H9 (cell line): ENCODE results near the gene LRRC3C. TPM values are rescaled to one million over a fixed set of nuclear protein-coding genes. Genes with fewer than 3 reads are reported as not detected.

Experiments used
- DNase-seq: peaks from one replicate; pipeline ENCODE4 v3.0.0-alpha.2; 2017
- H2AFZ ChIP-seq: one replicate; pipeline ENCODE4 v1.6.1; 2013; ENCODE audit warnings: mild to moderate bottlenecking, low read length, control low read depth, moderate library complexity
- H2AK5ac ChIP-seq: 2 replicates; pipeline ENCODE4 v1.6.1; 2013; ENCODE audit warnings: low read length, control low read depth, mixed read lengths; ENCODE audit not compliant: insufficient read length
- H2BK120ac ChIP-seq: one replicate; pipeline ENCODE4 v1.6.1; 2013; ENCODE audit warnings: low read depth, mild to moderate bottlenecking, low read length, control low read depth, inconsistent platforms; ENCODE audit not compliant: poor library complexity, severe bottlenecking
- H2BK12ac ChIP-seq: 2 replicates; pipeline ENCODE4 v1.6.1; 2013; ENCODE audit warnings: low read length, control low read depth, mixed read lengths, low read depth; ENCODE audit not compliant: insufficient read length
- H2BK15ac ChIP-seq: 2 replicates; pipeline ENCODE4 v1.6.1; 2013; ENCODE audit warnings: low read depth, low read length, control low read depth
- H2BK20ac ChIP-seq: one replicate; pipeline ENCODE4 v1.6.1; 2013; ENCODE audit warnings: low read depth, mild to moderate bottlenecking, low read length, control low read depth, inconsistent platforms; ENCODE audit not compliant: poor library complexity, severe bottlenecking
- H2BK5ac ChIP-seq: 2 replicates; pipeline ENCODE4 v1.6.1; 2013; ENCODE audit warnings: low read length, control low read depth, mixed read lengths; ENCODE audit not compliant: insufficient read length
- H3K14ac ChIP-seq: 2 replicates; pipeline ENCODE4 v1.6.1; 2013; ENCODE audit warnings: low read length, control low read depth; ENCODE audit not compliant: insufficient read depth
- H3K18ac ChIP-seq: 2 replicates; pipeline ENCODE4 v1.6.1; 2013; ENCODE audit warnings: low read depth, mild to moderate bottlenecking, mixed read lengths, low read length, control low read depth; ENCODE audit not compliant: insufficient read length
- H3K23ac ChIP-seq: 2 replicates; pipeline ENCODE4 v1.6.1; 2013; ENCODE audit warnings: low read length, control low read depth, mixed read lengths, low read depth; ENCODE audit not compliant: insufficient read length
- H3K23me2 ChIP-seq: 2 replicates; pipeline ENCODE4 v1.6.1; 2013; ENCODE audit warnings: low read depth, mild to moderate bottlenecking, mixed read lengths, low read length, control low read depth; ENCODE audit not compliant: insufficient read length, poor library complexity, severe bottlenecking
- H3K27ac ChIP-seq: 2 replicates; pipeline ENCODE4 v1.5.1; 2013; ENCODE audit warnings: low read length, control low read depth, mixed read lengths, low read depth; ENCODE audit not compliant: insufficient read length
- H3K27me3 ChIP-seq: 2 replicates; pipeline ENCODE4 v1.6.1; 2013; ENCODE audit warnings: low read length, control low read depth, inconsistent platforms; ENCODE audit not compliant: insufficient read depth
- H3K4ac ChIP-seq: 2 replicates; pipeline ENCODE4 v1.6.1; 2013; ENCODE audit warnings: low read depth, mild to moderate bottlenecking, control low read depth, inconsistent platforms, low read length, moderate library complexity
- H3K4me1 ChIP-seq: 2 replicates; pipeline ENCODE4 v1.6.1; 2013; ENCODE audit warnings: low read length, control low read depth, inconsistent platforms; ENCODE audit not compliant: insufficient read depth
- H3K4me2 ChIP-seq: 2 replicates; pipeline ENCODE4 v1.6.1; 2013; ENCODE audit warnings: low read length, control low read depth, mixed read lengths; ENCODE audit not compliant: insufficient read length, insufficient read depth
- H3K56ac ChIP-seq: 2 replicates; pipeline ENCODE4 v1.6.1; 2013; ENCODE audit warnings: low read depth, mild to moderate bottlenecking, mixed read lengths, low read length, control low read depth; ENCODE audit not compliant: insufficient read length
- H3K79me1 ChIP-seq: 2 replicates; pipeline ENCODE4 v1.6.1; 2013; ENCODE audit warnings: low read depth, mild to moderate bottlenecking, moderate library complexity, low read length, control low read depth, inconsistent platforms; ENCODE audit not compliant: insufficient read depth, poor library complexity, severe bottlenecking
- H3K79me2 ChIP-seq: 2 replicates; pipeline ENCODE4 v1.6.1; 2013; ENCODE audit warnings: low read length, control low read depth, inconsistent platforms; ENCODE audit not compliant: insufficient read depth
- H3K9ac ChIP-seq: 2 replicates; pipeline ENCODE4 v1.6.1; 2013; ENCODE audit warnings: low read length, control low read depth, mixed read lengths; ENCODE audit not compliant: insufficient read length; ENCODE audit errors: extremely low read depth
- H3K9me3 ChIP-seq: one replicate; pipeline ENCODE4 v1.6.1; 2013; ENCODE audit warnings: low read depth, low read length, inconsistent platforms; ENCODE audit not compliant: control insufficient read depth
- H3T11ph ChIP-seq: one replicate; pipeline ENCODE4 v1.6.1; 2013; ENCODE audit warnings: mild to moderate bottlenecking, low read length, control low read depth, inconsistent platforms
- H4K20me1 ChIP-seq: one replicate; pipeline ENCODE4 v1.6.1; 2013; ENCODE audit not compliant: control insufficient read depth, insufficient read length, insufficient read depth
- H4K5ac ChIP-seq: 2 replicates; pipeline ENCODE4 v1.6.1; 2013; ENCODE audit warnings: low read depth, mild to moderate bottlenecking, mixed read lengths, low read length, control low read depth; ENCODE audit not compliant: insufficient read length
- H4K8ac ChIP-seq: replicated peaks from 2 replicates; pipeline ENCODE4 v1.6.1; 2013; ENCODE audit warnings: low read length, control low read depth, mixed read lengths, low read depth; ENCODE audit not compliant: insufficient read length
- H4K91ac ChIP-seq: 2 replicates; pipeline ENCODE4 v1.6.1; 2013; ENCODE audit warnings: low read depth, mild to moderate bottlenecking, moderate library complexity, mixed read lengths, low read length, control low read depth; ENCODE audit not compliant: insufficient read length
- H3K27ac Mint-ChIP-seq, 3 experiments: 2 replicates in 2 of 3; 3 replicates in 1 of 3; pipeline ENCODE4 v1.8.0; 2020 to 2021; ENCODE audit warnings: mixed read lengths in 3 of 3, mild to moderate bottlenecking in 1 of 3, moderate library complexity in 1 of 3
- H3K27me3 Mint-ChIP-seq: 2 replicates; pipeline ENCODE4 v1.8.0; 2021; ENCODE audit warnings: low read depth, mild to moderate bottlenecking, moderate library complexity, mixed read lengths
- H3K36me3 Mint-ChIP-seq, 3 experiments: 2 replicates in 2 of 3; 3 replicates in 1 of 3; pipeline ENCODE4 v1.8.0; 2020 to 2021; ENCODE audit warnings: low read depth in 3 of 3, mixed read lengths in 3 of 3; ENCODE audit not compliant: insufficient read depth in 1 of 3
- H3K4me1 Mint-ChIP-seq, 2 experiments: 2 replicates each; pipeline ENCODE4 v1.8.0; 2020; ENCODE audit warnings: mixed read lengths in 2 of 2
- H3K4me3 Mint-ChIP-seq, 2 experiments: 2 replicates in 1 of 2; 3 replicates in 1 of 2; pipeline ENCODE4 v1.8.0; 2020 to 2021; ENCODE audit warnings: mild to moderate bottlenecking in 2 of 2, mixed read lengths in 2 of 2, moderate library complexity in 1 of 2
- H3K9me3 Mint-ChIP-seq, 2 experiments: 2 replicates in 1 of 2; 3 replicates in 1 of 2; pipeline ENCODE4 v1.8.0; 2020; ENCODE audit warnings: mild to moderate bottlenecking in 2 of 2, mixed read lengths in 2 of 2, moderate library complexity in 1 of 2
- CTCF ChIP-seq: fragments of 200-600 bp; sonication (generic); conservative IDR thresholded peaks from 3 replicates; pipeline ENCODE4 v1.8.0; 2021; ENCODE audit warnings: antibody characterized with exemption, mild to moderate bottlenecking
- WGBS: extraction: QIAGEN DNeasy Blood & Tissue Kit; methylation state at CpG from one replicate; pipeline ENCODE4 v1.1.7; 2013; ENCODE audit warnings: missing lambda C conversion rate, low lambda C conversion rate, mixed read lengths; ENCODE audit not compliant: insufficient read length; ENCODE audit errors: extremely low coverage; 5-methylcytosine and 5-hydroxymethylcytosine counted together
- total RNA-seq: library from RNA; stranded (reverse); gene quantifications from 2 replicates; pipeline ENCODE4 v1.2.1, GENCODE V29; 2021

The LRRC3C gene
- total RNA-seq, 1 experiment from 2014 or later, result not detected

- no peak overlapping the region for H2BK15ac ChIP-seq
- H3K27me3 ChIP-seq, result no peaks in the 10 kb centered on the region
- Mint-ChIP-seq H3K4me3 (peak overlapping the region; percentile 38 to 44; a peak in 2 of 5 replicates), H3K9me3 (no peaks in the 10 kb centered on the region; a peak in 1 of 5 replicates), H3K27ac (peak overlapping the region; percentile 73 to 95 (median 92); a peak in 4 of 7 replicates), H3K4me1 (peaks cover 34 to 38% of the 10 kb centered on the region in 2 experiments), H3K27me3 (no peaks in the 10 kb centered on the region; the same call in 1 of the 2 replicates), H3K36me3 (peaks cover 19 to 38% (median 36%) of the 10 kb centered on the region in 3 experiments)
- H4K91ac ChIP-seq, result no peak overlapping the region
- H2BK120ac ChIP-seq, result no peak overlapping the region
- peaks cover 13% of the 10 kb centered on the region for H3K79me1 ChIP-seq
- peaks cover 13% of the 10 kb centered on the region; the same call in 1 of the 2 replicates for H3K79me2 ChIP-seq
- WGBS, result no CpG with 5 or more reads among the region's 17 CpGs
- no peak overlapping the region for H2AK5ac ChIP-seq
- no peak overlapping the region for H3K23ac ChIP-seq
- H3T11ph ChIP-seq, result no peak overlapping the region
- H2BK20ac ChIP-seq, result no peak overlapping the region
- no peak overlapping the region for H3K56ac ChIP-seq
- no peak overlapping the region; the same call in 1 of the 2 replicates for H3K14ac ChIP-seq
- no peak overlapping the region for H4K8ac ChIP-seq
- H3K18ac ChIP-seq, result no peak overlapping the region
- H3K27ac ChIP-seq, result no peak overlapping the region
- H2AFZ ChIP-seq, result no peak overlapping the region
- DNase-seq, result peak; percentile 82
- H3K4ac ChIP-seq, result no peak overlapping the region
- no peak overlapping the region for H3K9ac ChIP-seq
- no peak overlapping the region for H4K5ac ChIP-seq
- peaks cover 15% of the 10 kb centered on the region for H3K23me2 ChIP-seq
- H3K9me3 ChIP-seq, result no peaks in the 10 kb centered on the region
- peak; percentile 51; the same call in 2 of the 3 replicates for TF ChIP-seq CTCF
- no peak overlapping the region for H3K4me2 ChIP-seq
- H2BK5ac ChIP-seq, result no peak overlapping the region
- H4K20me1 ChIP-seq, result no peaks in the 10 kb centered on the region
- no peak overlapping the region for H2BK12ac ChIP-seq
- H3K4me1 ChIP-seq, result peaks cover 5% of the 10 kb centered on the region; the same call in 1 of the 2 replicates
Observed at GRCh38 chr17:39923836-39924690, 3.5 kb upstream of the LRRC3C start.
